IMR-90 (cell line): ENCODE measurements around the gene PLCH2. TPM values are rescaled to one million over a fixed set of nuclear protein-coding genes. Genes with fewer than 3 reads are reported as not detected.

Experiments used
- ATAC-seq: fragments of 200-7000 bp; cut with Tn5 transposase; 2 replicates; pipeline ENCODE4 v1.9.1; 2020; ENCODE audit warnings: low read depth, mild to moderate bottlenecking, moderate library complexity
- BruUV-seq: library from RNA; stranded (reverse); fragments of 400-500 nt; replicated peaks from 2 replicates; lab custom pipeline; 2021; lab: Mats Ljungman, UMichigan
- CTCF ChIA-PET: fragments of 300-600 bp; formaldehyde crosslinking; extraction: SDS; loops from one replicate; lab custom pipeline; 2021; ENCODE audit warnings: antibody characterized with exemption; lab: Yijun Ruan, JAX
- POLR2A ChIA-PET: fragments of 300-600 bp; sonication (Branson Sonifier 250); formaldehyde crosslinking; loops from one replicate; lab custom pipeline; 2022; ENCODE audit warnings: antibody characterized with exemption; ENCODE audit not compliant: unreplicated experiment; lab: Charles Lee
- DNase-seq: peaks from one replicate; pipeline ENCODE4 v3.0.0; 2013
- H2AFZ ChIP-seq: replicated peaks from 2 replicates; pipeline ENCODE3; 2013; ENCODE audit warnings: low read length, mild to moderate bottlenecking; ENCODE audit not compliant: poor library complexity
- H2AK5ac ChIP-seq: 2 replicates; pipeline ENCODE4 v1.6.1; 2013; ENCODE audit warnings: low read depth, low read length, inconsistent platforms
- H2AK9ac ChIP-seq: replicated peaks from 2 replicates; pipeline ENCODE3; 2013; ENCODE audit warnings: mild to moderate bottlenecking, low read depth, low read length, moderate library complexity; ENCODE audit not compliant: poor library complexity
- H2BK120ac ChIP-seq: 2 replicates; pipeline ENCODE4 v1.6.1; 2013; ENCODE audit warnings: low read depth, low read length, inconsistent platforms
- H2BK15ac ChIP-seq: 3 replicates; pipeline ENCODE4 v1.6.1; 2013; ENCODE audit warnings: low read depth, low read length, inconsistent platforms
- H2BK20ac ChIP-seq: 2 replicates; pipeline ENCODE4 v1.6.1; 2013; ENCODE audit warnings: low read depth, mild to moderate bottlenecking, inconsistent platforms, low read length, moderate library complexity
- H2BK5ac ChIP-seq: 2 replicates; pipeline ENCODE4 v1.6.1; 2013; ENCODE audit warnings: mild to moderate bottlenecking, low read depth, low read length, inconsistent platforms; ENCODE audit not compliant: poor library complexity, severe bottlenecking
- H3K14ac ChIP-seq: replicated peaks from 2 replicates; pipeline ENCODE4 v1.6.1; 2013; ENCODE audit warnings: low read depth, low read length, inconsistent platforms
- H3K18ac ChIP-seq: 2 replicates; pipeline ENCODE4 v1.6.1; 2013; ENCODE audit warnings: low read depth, low read length, control low read depth
- H3K23ac ChIP-seq: 2 replicates; pipeline ENCODE4 v1.6.1; 2013; ENCODE audit warnings: low read depth, low read length, inconsistent platforms
- H3K27ac ChIP-seq: 2 replicates; pipeline ENCODE4 v1.5.1; 2013; ENCODE audit warnings: mild to moderate bottlenecking, control low read depth, low read length; ENCODE audit not compliant: insufficient read depth
- H3K27me3 ChIP-seq: 2 replicates; pipeline ENCODE4 v1.6.1; 2013; ENCODE audit warnings: low read length; ENCODE audit not compliant: control insufficient read depth, insufficient read depth
- H3K36me3 ChIP-seq: 2 replicates; pipeline ENCODE4 v1.6.1; 2013; ENCODE audit warnings: low read length, mixed read lengths; ENCODE audit not compliant: control insufficient read depth, insufficient read depth
- H3K4ac ChIP-seq: 2 replicates; pipeline ENCODE4 v1.6.1; 2013; ENCODE audit warnings: low read depth, low read length, inconsistent platforms
- H3K4me1 ChIP-seq: 2 replicates; pipeline ENCODE4 v1.6.1; 2013; ENCODE audit warnings: low read length, mixed read lengths; ENCODE audit not compliant: control insufficient read depth, insufficient read depth
- H3K4me2 ChIP-seq: 2 replicates; pipeline ENCODE4 v1.6.1; 2013; ENCODE audit warnings: low read depth, mild to moderate bottlenecking, control low read depth, low read length, moderate library complexity
- H3K4me3 ChIP-seq: 2 replicates; pipeline ENCODE4 v1.5.1; 2013; ENCODE audit warnings: low read depth, mild to moderate bottlenecking, control low read depth, low read length, moderate library complexity; ENCODE audit not compliant: insufficient read depth
- H3K56ac ChIP-seq: 2 replicates; pipeline ENCODE4 v1.6.1; 2013; ENCODE audit warnings: low read length, inconsistent platforms; ENCODE audit not compliant: insufficient read depth; ENCODE audit errors: extremely low read depth
- H3K79me1 ChIP-seq, 2 experiments: 2 replicates each; pipeline ENCODE4 v1.6.1; 2013; ENCODE audit warnings: low read length in 2 of 2, inconsistent platforms in 1 of 2, low read depth in 1 of 2
- H3K9ac ChIP-seq: 2 replicates; pipeline ENCODE4 v1.6.1; 2013; ENCODE audit warnings: low read depth, low read length, control low read depth
- H3K9me1 ChIP-seq: 2 replicates; pipeline ENCODE4 v1.6.1; 2013; ENCODE audit warnings: low read length, inconsistent platforms; ENCODE audit not compliant: insufficient read depth
- H3K9me3 ChIP-seq: 2 replicates; pipeline ENCODE4 v1.6.1; 2013; ENCODE audit warnings: low read length; ENCODE audit not compliant: control insufficient read depth, insufficient read depth
- H4K20me1 ChIP-seq: 2 replicates; pipeline ENCODE4 v1.6.1; 2013; ENCODE audit warnings: low read length, inconsistent platforms; ENCODE audit not compliant: insufficient read depth
- H4K5ac ChIP-seq: 2 replicates; pipeline ENCODE4 v1.6.1; 2013; ENCODE audit warnings: mild to moderate bottlenecking, low read depth, low read length, control low read depth
- H4K8ac ChIP-seq, 2 experiments: 2 replicates each; pipeline ENCODE4 v1.6.1; 2013; ENCODE audit warnings: low read depth in 2 of 2, low read length in 2 of 2, control low read depth in 1 of 2, inconsistent platforms in 1 of 2
- H4K91ac ChIP-seq: 2 replicates; pipeline ENCODE4 v1.6.1; 2013; ENCODE audit warnings: low read depth, low read length, inconsistent platforms; ENCODE audit not compliant: insufficient read depth
- BHLHE40 ChIP-seq: fragments of 150-350 bp; IDR thresholded peaks from 2 replicates; pipeline ENCODE4 v1.6.1; 2016; ENCODE audit warnings: mild to moderate bottlenecking, low read depth, low read length
- MAFK ChIP-seq: IDR thresholded peaks from 2 replicates; pipeline ENCODE4 v1.6.1; 2012; ENCODE audit warnings: low read depth, low read length, improper control_type of control experiment
- MAZ ChIP-seq: IDR thresholded peaks from 2 replicates; pipeline ENCODE4 v1.6.1; 2012; ENCODE audit warnings: low read depth, mild to moderate bottlenecking, low read length, improper control_type of control experiment, moderate library complexity, borderline replicate concordance
- MXI1 ChIP-seq: IDR thresholded peaks from 2 replicates; pipeline ENCODE4 v1.6.1; 2012; ENCODE audit warnings: low read depth, mild to moderate bottlenecking, low read length, moderate library complexity, borderline replicate concordance
- WGBS, 2 experiments: methylation state at CpG; one replicate each; pipeline versions ENCODE4 v1.1.5 to v1.1.7; 2013; ENCODE audit warnings: missing lambda C conversion rate in 2 of 2; ENCODE audit not compliant: insufficient read length in 1 of 2; ENCODE audit errors: extremely low coverage in 2 of 2; 5-methylcytosine and 5-hydroxymethylcytosine counted together
- dilution Hi-C: fragments of 300-500 bp; cut with HindIII; formaldehyde crosslinking; loops from one replicate; pipeline ENCODE4 v1.14.3; 2018; ENCODE audit warnings: low sequenced_read_pairs; ENCODE audit not compliant: unreplicated experiment
- in situ Hi-C: fragments of 300-500 bp; cut with MboI; formaldehyde crosslinking; loops from 3 replicates; pipeline ENCODE4 v1.14.3; 2019; ENCODE audit warnings: low sequenced_read_pairs, inconsistent platforms, mixed read lengths
- intact Hi-C: fragments of 100-400 bp; cut with micrococcal nuclease; formaldehyde crosslinking; loops from 2 replicates; pipeline ENCODE4 v1.10.0; 2022
- polyA plus RNA-seq, 3 experiments: library from polyadenylated mRNA; depleted of rRNA; stranded (reverse); fragments of >200 nt; gene quantifications; 2 replicates each; pipeline ENCODE4 v1.2.3, GENCODE V29; 2012; ENCODE audit warnings: low replicate concordance in 1 of 3
- total RNA-seq: library from RNA; depleted of rRNA; stranded (reverse); fragments of >200 nt; gene quantifications from 2 replicates; pipeline ENCODE4 v1.2.3, GENCODE V29; 2012

Gene PLCH2
- total and polyA plus RNA-seq, 2 of the 4 experiments (the other 2 are of a cell fraction), result 0.18 to 1.9 TPM

DNA sequence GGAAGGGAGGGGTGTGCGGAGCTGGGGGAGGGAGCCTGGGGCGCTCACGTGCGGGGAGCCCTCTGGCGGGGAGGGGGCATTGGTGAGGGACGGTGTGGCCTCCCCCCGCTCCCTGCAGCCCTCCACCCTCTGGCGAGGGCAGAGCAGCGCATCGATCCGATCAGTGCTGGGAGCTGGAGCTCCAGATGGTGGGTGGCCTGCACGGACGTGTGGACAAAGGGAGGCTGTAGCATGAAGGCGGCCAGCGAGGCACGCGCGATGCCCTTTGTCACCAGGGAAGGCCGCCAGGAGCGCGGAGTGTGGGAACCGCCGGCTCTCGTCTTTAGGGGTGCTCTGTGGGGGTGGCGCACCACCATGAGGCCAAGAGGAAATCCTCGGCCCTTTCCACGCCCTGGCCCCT is 59.4 kb downstream of the PLCH2 start:
- H3K4me3 ChIP-seq, result no peak overlapping the region
- peak overlapping the region; percentile 77 for H3K4ac ChIP-seq
- H3K36me3 ChIP-seq, result no peaks in the 10 kb centered on the region
- peaks cover 12% of the 10 kb centered on the region for H3K4me1 ChIP-seq
- H3K4me2 ChIP-seq, result no peak overlapping the region
- H3K23ac ChIP-seq, result no peak overlapping the region
- peak overlapping the region; percentile 37; the same call in 1 of the 2 replicates for H2AK5ac ChIP-seq
- peak overlapping the region; percentile 81 for H2AK9ac ChIP-seq
- no TSS peak for BruUV-seq
- ATAC-seq, result no peak
- ChIA-PET POLR2A (no interaction called here), CTCF (interaction anchor here (1.3 kb wide), 1 partner anchor 9 kb away, joined by 3 read pairs; the partner anchor contains the start of gene PANK4)
- peak overlapping the region; percentile 75 for H2BK120ac ChIP-seq
- H4K8ac ChIP-seq, result peak overlapping the region in 1 of 2 experiments; percentile 25; a peak in 1 of 4 replicates
- H3K9me1 ChIP-seq, result peaks cover 9% of the 10 kb centered on the region
- no peak overlapping the region; the same call in 1 of the 2 replicates for H4K91ac ChIP-seq
- H2BK20ac ChIP-seq, result no peak overlapping the region
- no peak overlapping the region for H4K5ac ChIP-seq
- no peaks in the 10 kb centered on the region for H3K79me1 ChIP-seq
- H3K14ac ChIP-seq, result no peak overlapping the region; the same call in 1 of the 2 replicates
- TF ChIP-seq MAFK (no peak), MXI1 (no peak), BHLHE40 (peak; percentile 57), MAZ (no peak)
- no peaks in the 10 kb centered on the region for H3K9me3 ChIP-seq
- no peak overlapping the region; the same call in 2 of the 3 replicates for H2BK15ac ChIP-seq
- H3K9ac ChIP-seq, result no peak overlapping the region
- WGBS, 2 experiments, result 80% methylated on average over 1 of the region's 27 CpGs; no CpG with 5 or more reads in 1 of the 2 experiments
- in situ Hi-C loops (loop anchor here (25.0 kb wide), 1 partner anchor 348 kb away; the partner anchor contains the start of gene FAAP20), dilution Hi-C loops (no loop called here), intact Hi-C loops (no loop called here)
- no peak for DNase-seq
- H4K20me1 ChIP-seq, result no peaks in the 10 kb centered on the region
- peak overlapping the region; percentile 41 for H2BK5ac ChIP-seq
- no peak overlapping the region for H3K27ac ChIP-seq
- peaks cover 10% of the 10 kb centered on the region; the same call in 1 of the 2 replicates for H3K27me3 ChIP-seq
- peak overlapping the region; percentile 84 for H2AFZ ChIP-seq
- no peak overlapping the region for H3K56ac ChIP-seq
- peak overlapping the region; percentile 20; the same call in 1 of the 2 replicates for H3K18ac ChIP-seq
